Activated effector memory CD4-positive, alpha-beta T cell treated with Interleukin-2 at 50 U/mL for 16 hours (primary cell): Measurements from ENCODE around the gene PTPN12.
"Not testable (repeated sequence)": the region's sequence is repeated elsewhere in the genome, so short reads cannot be mapped to it uniquely, and the experiment has no call there.

Experiments used
- DNase-seq: peaks from one replicate; pipeline ENCODE4 v3.0.0-alpha.2; 2020

The PTPN12 gene

GRCh38 chr7:77580762-77581350 is 43.8 kb downstream of the PTPN12 start:
- no peak for DNase-seq

GRCh38 chr7:77587272-77587671 is 50.2 kb downstream of the PTPN12 start:
- DNase-seq, result no peak

GRCh38 chr7:77600952-77601351 is 63.9 kb downstream of the PTPN12 start:
- no peak for DNase-seq

- DNase-seq, result no peak
Observed at GRCh38 chr7:77606562-77606961, 69.5 kb downstream of the PTPN12 start.

GRCh38 chr7:77619314-77619713 is 82.2 kb downstream of the PTPN12 start:
- DNase-seq, result no peak

- DNase-seq, result no peak
Observed at GRCh38 chr7:77626586-77627308, 89.7 kb downstream of the PTPN12 start.

GRCh38 chr7:77627309-77627676 is 90.2 kb downstream of the PTPN12 start:
- no peak for DNase-seq

- DNase-seq, result no peak
Observed at GRCh38 chr7:77629797-77630196, 92.7 kb downstream of the PTPN12 start.

GRCh38 chr7:77631820-77632219 is 94.7 kb downstream of the PTPN12 start:
- no peak for DNase-seq

GRCh38 chr7:77644774-77645173 is 107.7 kb downstream of the PTPN12 start:
- DNase-seq, result no peak

GRCh38 chr7:77648742-77649338 is 111.7 kb downstream of the PTPN12 start:
- DNase-seq, result no peak

GRCh38 chr7:77649716-77650349 is 112.7 kb downstream of the PTPN12 start:
- DNase-seq, result no peak

- no peak for DNase-seq
Observed at GRCh38 chr7:77651575-77652162, 114.6 kb downstream of the PTPN12 start.

GRCh38 chr7:77652826-77653225 is 115.7 kb downstream of the PTPN12 start:
- not testable (repeated sequence) for DNase-seq

- no peak for DNase-seq
Observed at GRCh38 chr7:77653572-77653971, 116.5 kb downstream of the PTPN12 start.

GRCh38 chr7:77655356-77655755 is 118.3 kb downstream of the PTPN12 start:
- DNase-seq, result no peak

GRCh38 chr7:77655836-77656455 is 118.9 kb downstream of the PTPN12 start:
- DNase-seq, result no peak

GRCh38 chr7:77657427-77658224 is 120.5 kb downstream of the PTPN12 start:
- no peak for DNase-seq

GRCh38 chr7:77658928-77659327 is 121.8 kb downstream of the PTPN12 start:
- DNase-seq, result no peak

GRCh38 chr7:77661816-77662215 is 124.7 kb downstream of the PTPN12 start:
- no peak for DNase-seq

GRCh38 chr7:77662869-77663268 is 125.8 kb downstream of the PTPN12 start:
- DNase-seq, result no peak

GRCh38 chr7:77664715-77665114 is 127.6 kb downstream of the PTPN12 start:
- DNase-seq, result no peak
